ENCODE measurements around the gene STARD10.

The STARD10 gene

DNA sequence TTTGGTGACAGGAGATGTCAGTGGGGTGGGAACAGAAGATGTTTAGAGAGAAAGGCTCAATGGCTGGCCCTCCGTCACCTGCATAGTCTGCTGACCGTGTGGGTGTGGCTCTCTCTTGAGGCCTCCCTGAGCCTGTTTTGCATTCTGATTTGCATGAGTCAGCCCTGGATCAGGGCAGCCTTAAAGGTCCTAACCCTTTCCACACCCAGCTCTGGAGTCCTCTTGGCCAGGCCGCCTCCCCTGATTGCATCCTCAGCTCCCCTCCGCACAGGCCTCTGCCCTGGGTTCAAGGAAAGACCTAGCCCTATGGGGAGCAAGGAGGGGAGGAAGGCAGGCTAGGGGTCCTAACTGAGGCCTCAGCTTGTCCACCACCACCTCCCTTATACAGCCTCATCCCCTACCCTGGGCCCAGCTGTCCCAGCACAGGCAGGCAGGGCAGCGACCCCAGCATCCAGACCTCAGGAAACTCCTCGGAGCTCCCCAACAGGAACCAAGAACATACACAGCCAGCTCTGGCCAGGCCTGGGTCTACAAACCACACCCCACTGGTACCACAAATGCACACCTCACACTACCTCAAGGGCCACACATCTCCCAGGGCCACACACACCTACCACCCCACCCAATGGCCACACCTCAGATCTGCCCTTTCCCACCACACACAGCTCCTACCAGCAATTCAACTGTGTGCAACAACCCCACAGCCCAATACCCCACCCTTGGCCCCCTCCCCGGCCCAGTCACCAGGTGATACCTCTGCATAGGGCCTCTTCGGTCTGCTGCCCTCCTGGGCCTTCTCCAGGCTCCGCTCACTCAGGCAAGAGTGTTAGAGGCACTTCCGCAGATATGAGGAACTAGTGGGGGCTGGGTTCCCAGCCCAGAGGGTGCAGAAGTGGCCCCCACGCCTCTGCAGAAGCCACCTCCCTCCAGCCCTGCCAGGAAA is 55.4 kb downstream of the STARD10 start:
- TF ChIP-seq, protein P1, sequence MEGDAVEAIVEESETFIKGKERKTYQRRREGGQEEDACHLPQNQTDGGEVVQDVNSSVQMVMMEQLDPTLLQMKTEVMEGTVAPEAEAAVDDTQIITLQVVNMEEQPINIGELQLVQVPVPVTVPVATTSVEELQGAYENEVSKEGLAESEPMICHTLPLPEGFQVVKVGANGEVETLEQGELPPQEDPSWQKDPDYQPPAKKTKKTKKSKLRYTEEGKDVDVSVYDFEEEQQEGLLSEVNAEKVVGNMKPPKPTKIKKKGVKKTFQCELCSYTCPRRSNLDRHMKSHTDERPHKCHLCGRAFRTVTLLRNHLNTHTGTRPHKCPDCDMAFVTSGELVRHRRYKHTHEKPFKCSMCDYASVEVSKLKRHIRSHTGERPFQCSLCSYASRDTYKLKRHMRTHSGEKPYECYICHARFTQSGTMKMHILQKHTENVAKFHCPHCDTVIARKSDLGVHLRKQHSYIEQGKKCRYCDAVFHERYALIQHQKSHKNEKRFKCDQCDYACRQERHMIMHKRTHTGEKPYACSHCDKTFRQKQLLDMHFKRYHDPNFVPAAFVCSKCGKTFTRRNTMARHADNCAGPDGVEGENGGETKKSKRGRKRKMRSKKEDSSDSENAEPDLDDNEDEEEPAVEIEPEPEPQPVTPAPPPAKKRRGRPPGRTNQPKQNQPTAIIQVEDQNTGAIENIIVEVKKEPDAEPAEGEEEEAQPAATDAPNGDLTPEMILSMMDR (IDR thresholded peaks at IDR 0.05; ENCODE audit: low read depth, low read length), result no peak
- Histone ChIP-seq H3K27me3 (ENCODE audit: insufficient read depth, low read depth, severe bottlenecking) (no peaks in the 10 kb centered on the region), H3K27ac (no peak overlapping the region), H3K36me3 (peaks cover 3% of the 10 kb centered on the region), H3K9me3 (ENCODE audit: severe bottlenecking) (no peaks in the 10 kb centered on the region), H3K4me3 (ENCODE audit: low read depth, low read length) (no peak overlapping the region)
- no peak for DNase-seq

DNA sequence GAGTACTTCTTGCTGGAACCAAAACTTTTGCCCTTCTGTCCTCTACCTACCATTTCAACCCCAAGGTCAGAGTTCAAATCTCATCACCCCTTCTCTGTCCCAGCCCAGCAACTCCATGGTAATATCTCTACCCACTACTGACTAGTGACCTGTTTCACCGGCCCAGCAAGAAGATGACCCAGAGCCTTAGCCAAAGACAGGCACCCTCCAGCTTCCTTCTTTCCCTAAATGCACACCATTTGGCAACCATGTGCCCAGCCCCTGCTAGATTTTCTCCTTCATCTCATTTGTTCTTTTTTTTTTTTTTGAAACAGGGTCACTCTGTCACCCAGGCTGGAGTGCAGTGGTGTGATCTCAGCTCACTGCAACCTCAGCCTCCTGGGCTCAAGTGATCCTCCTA is 56.5 kb downstream of the STARD10 start:
- no peaks in the 10 kb centered on the region for H3K27me3 ChIP-seq (ENCODE audit: insufficient read depth, low read depth, severe bottlenecking)
- TF ChIP-seq, protein P1 (IDR thresholded peaks at IDR 0.05; ENCODE audit: low read depth, low read length), result no peak
- no peaks in the 10 kb centered on the region for H3K9me3 ChIP-seq (ENCODE audit: severe bottlenecking)
- H3K4me3 ChIP-seq (ENCODE audit: low read depth, low read length), result no peak overlapping the region
- no peak for DNase-seq
- peaks cover 3% of the 10 kb centered on the region for H3K36me3 ChIP-seq
- no peak overlapping the region for H3K27ac ChIP-seq

DNA sequence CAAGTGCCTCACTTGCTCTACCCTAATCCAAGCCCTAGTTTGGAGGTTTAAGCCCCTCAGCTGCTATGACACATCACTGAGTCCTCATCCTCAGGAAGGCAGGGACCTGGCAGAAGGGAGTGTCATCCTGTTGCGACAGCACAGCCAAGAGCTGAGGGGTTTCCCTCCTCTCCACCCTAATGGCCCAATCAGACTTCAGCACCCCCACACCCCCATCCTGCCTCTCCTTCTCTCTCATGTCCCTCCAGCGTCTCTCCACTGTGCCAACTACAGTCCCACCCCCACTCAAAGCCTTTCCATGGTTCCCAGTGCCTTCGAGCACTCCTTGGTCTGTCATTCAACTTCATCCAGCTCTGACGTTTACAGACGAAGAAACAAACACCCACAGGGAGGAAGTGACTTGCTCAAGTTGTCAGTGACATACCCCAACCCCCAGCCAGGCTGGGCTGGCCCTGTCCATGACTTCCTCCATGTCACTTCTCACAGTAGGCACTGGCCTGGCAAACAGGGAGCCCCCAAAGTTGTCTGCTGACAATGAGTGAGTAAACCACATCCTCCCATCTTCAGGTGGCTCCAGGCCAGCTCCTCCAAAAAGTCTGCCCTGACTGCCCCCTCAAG is 57.3 kb downstream of the STARD10 start:
- no peak overlapping the region for H3K4me3 ChIP-seq (ENCODE audit: low read depth, low read length)
- TF ChIP-seq, protein P1 (IDR thresholded peaks at IDR 0.05; ENCODE audit: low read depth, low read length), result no peak
- H3K27me3 ChIP-seq (ENCODE audit: insufficient read depth, low read depth, severe bottlenecking), result no peaks in the 10 kb centered on the region
- no peaks in the 10 kb centered on the region for H3K9me3 ChIP-seq (ENCODE audit: severe bottlenecking)
- DNase-seq, result no peak
- H3K27ac ChIP-seq, result no peak overlapping the region
- peaks cover 3% of the 10 kb centered on the region for H3K36me3 ChIP-seq

DNA sequence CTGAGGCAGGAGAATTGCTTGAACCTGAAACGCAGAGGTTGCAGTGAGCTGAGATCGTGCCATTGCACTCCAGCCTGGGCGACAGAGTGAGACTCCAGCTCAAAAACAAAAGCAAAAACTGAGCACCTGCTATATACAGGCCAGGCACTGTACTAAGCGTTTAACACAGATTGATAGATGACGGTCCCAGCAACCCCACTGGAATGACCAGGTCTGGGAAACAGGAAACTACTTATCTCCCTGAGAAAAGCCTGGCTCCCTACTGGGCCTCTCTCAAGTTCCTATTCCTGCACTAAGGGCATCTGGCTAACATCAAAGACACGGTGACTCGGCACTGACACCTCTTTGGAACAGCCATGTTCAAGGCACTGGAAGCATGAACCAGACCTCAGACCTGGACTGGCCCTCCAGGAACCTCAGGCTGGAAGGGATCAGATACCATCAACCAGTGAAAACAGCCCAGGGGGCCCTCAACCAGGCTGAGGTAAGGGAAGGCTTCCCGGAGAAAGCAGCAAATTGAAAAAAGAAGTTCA is 58.3 kb downstream of the STARD10 start:
- Histone ChIP-seq H3K27ac (no peak overlapping the region), H3K9me3 (ENCODE audit: severe bottlenecking) (no peaks in the 10 kb centered on the region), H3K4me3 (ENCODE audit: low read depth, low read length) (no peak overlapping the region), H3K27me3 (ENCODE audit: insufficient read depth, low read depth, severe bottlenecking) (no peaks in the 10 kb centered on the region), H3K36me3 (peaks cover 3% of the 10 kb centered on the region)
- TF ChIP-seq, protein P1 (IDR thresholded peaks at IDR 0.05; ENCODE audit: low read depth, low read length), result no peak
- DNase-seq, result no peak

DNA sequence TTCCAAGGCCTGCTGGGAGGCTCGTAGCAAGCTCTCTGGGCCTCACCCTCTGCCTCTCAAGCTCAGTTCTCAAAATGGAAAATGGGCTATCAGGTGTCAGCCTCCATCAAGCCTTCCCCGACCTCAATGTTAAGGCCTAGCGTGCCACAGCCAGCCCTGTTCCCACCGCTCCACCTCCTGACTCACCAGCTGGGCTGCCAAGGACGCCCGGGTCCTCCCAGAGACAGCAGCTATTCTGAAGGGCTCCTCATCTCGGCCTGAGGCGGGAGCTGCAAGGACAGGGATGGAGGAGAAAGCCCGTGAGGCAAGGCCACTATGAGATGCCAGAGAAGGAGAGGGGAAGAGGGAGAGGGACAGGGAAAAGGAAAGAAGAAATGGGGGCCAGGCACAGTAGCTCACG is 61.5 kb downstream of the STARD10 start:
- TF ChIP-seq, protein P1 (IDR thresholded peaks at IDR 0.05; ENCODE audit: low read depth, low read length), result no peak
- Histone ChIP-seq H3K36me3 (no peaks in the 10 kb centered on the region; the same call in 1 of the 2 replicates), H3K4me3 (ENCODE audit: low read depth, low read length) (no peak overlapping the region), H3K9me3 (ENCODE audit: severe bottlenecking) (no peaks in the 10 kb centered on the region), H3K27me3 (ENCODE audit: insufficient read depth, low read depth, severe bottlenecking) (no peaks in the 10 kb centered on the region), H3K27ac (no peak overlapping the region)
- no peak for DNase-seq

All from WERI-Rb-1 (cell line).